ENCODE measurements around the gene RSF1. TPM values are rescaled to one million over a fixed set of nuclear protein-coding genes. Genes with fewer than 3 reads are reported as not detected.

RSF1 gene
- 39.9 and 46.7 TPM in 2 replicates for total RNA-seq

GRCh38 chr11:77820565-77821348 lies at the start of gene RSF1, which contains the start of gene AAMDC:
Gene RSF1, minus strand, starts transcription at chr11:77820722. Its CDS starts 8 bp downstream, at chr11:77820714.
Gene AAMDC, plus strand, starts transcription at chr11:77821144. Its CDS starts 21,353 bp downstream, at chr11:77842497.

GRCh38 chr11:77637345-77638165 lies 183.0 kb downstream of the RSF1 start, which contains the start of gene CLNS1A:
Gene CLNS1A, minus strand, starts transcription at chr11:77637794. Its CDS starts 80 bp downstream, at chr11:77637714.

Other genes with a start within 250 kb of the RSF1 start
- 0.40 and 0.56 TPM in 2 replicates for gene AQP11, start 230.8 kb downstream of the RSF1 start, total RNA-seq
- 119 and 144 TPM in 2 replicates for gene CLNS1A, start 182.9 kb downstream of the RSF1 start, total RNA-seq
- gene AAMDC, start 422 bp upstream of the RSF1 start, total RNA-seq, result 116 and 166 TPM in 2 replicates
- gene INTS4, start 173.9 kb upstream of the RSF1 start, total RNA-seq, result 30.0 and 31.8 TPM in 2 replicates
- 0.13 and 0.25 TPM in 2 replicates for gene KCTD14, start 202.6 kb upstream of the RSF1 start, total RNA-seq
- not detected in 2 replicates for gene THRSP, start 243.1 kb upstream of the RSF1 start, total RNA-seq